ENCODE measurements around the gene DOLPP1. TPM values are rescaled to one million over a fixed set of nuclear protein-coding genes. Genes with fewer than 3 reads are reported as not detected.

The DOLPP1 gene
- total and polyA plus RNA-seq, 2 of the 13 experiments (the other 11 are each of a cell fraction or from before 2014, with no cell fraction given): 21.0 to 34.1 TPM

DNA sequence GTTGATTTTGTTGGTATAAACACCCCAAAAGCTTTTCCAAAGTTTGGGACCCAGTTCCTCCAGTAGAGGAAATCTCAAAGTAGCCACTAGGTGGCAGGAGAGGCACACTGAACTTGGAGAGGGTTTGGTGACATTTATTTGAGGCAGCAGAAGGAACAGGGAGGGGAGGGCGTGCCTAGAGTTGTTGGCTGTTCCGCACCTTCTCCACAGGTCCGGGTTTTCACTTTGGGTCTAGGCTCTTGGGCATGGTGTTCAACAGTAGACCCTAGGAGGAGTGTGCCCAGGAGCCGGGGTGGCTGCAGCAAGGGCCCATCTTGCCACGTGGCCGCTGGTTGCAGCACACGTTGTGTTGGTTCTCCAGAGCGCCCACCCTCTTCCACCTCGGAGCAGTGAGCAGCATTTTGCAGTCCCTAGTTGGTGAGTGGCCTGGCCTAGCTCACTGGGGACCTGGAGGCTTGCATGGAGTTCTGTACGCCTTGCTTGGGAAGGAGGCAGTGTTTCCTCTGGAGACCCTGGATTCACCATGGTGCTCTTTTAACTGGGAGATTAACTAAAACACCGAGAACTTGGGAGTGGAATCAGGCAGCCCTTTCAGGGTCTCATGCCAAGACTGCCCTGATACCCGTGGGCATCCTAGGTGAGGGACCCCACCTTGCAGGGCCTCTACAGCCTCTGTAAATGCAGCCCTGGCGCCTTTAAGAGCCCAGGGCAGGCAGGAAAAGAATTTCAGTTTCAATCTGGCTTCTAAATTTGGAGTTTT, 58.5 kb downstream of the DOLPP1 start (continued):
- TF ChIP-seq, protein P1, sequence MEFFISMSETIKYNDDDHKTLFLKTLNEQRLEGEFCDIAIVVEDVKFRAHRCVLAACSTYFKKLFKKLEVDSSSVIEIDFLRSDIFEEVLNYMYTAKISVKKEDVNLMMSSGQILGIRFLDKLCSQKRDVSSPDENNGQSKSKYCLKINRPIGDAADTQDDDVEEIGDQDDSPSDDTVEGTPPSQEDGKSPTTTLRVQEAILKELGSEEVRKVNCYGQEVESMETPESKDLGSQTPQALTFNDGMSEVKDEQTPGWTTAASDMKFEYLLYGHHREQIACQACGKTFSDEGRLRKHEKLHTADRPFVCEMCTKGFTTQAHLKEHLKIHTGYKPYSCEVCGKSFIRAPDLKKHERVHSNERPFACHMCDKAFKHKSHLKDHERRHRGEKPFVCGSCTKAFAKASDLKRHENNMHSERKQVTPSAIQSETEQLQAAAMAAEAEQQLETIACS (CRISPR knock-in tag; IDR thresholded peaks at IDR 0.05): no peak
- TF ChIP-seq ZFY (CRISPR knock-in tag; IDR thresholded peaks at IDR 0.05): no peak
- TF ChIP-seq ZNF546 (CRISPR knock-in tag; conservative IDR thresholded peaks at IDR 0.05): no peak
- TF ChIP-seq RFXAP (CRISPR knock-in tag; IDR thresholded peaks at IDR 0.05; ENCODE audit: borderline replicate concordance): 0 out of 2 replicates have a peak, but pooled peaks have one; percentile 7
- TF ChIP-seq SAP130 (CRISPR knock-in tag; IDR thresholded peaks at IDR 0.05; ENCODE audit: low read depth): peak; percentile 48; the same call in 1 of the 2 replicates
- TF ChIP-seq, protein P2, sequence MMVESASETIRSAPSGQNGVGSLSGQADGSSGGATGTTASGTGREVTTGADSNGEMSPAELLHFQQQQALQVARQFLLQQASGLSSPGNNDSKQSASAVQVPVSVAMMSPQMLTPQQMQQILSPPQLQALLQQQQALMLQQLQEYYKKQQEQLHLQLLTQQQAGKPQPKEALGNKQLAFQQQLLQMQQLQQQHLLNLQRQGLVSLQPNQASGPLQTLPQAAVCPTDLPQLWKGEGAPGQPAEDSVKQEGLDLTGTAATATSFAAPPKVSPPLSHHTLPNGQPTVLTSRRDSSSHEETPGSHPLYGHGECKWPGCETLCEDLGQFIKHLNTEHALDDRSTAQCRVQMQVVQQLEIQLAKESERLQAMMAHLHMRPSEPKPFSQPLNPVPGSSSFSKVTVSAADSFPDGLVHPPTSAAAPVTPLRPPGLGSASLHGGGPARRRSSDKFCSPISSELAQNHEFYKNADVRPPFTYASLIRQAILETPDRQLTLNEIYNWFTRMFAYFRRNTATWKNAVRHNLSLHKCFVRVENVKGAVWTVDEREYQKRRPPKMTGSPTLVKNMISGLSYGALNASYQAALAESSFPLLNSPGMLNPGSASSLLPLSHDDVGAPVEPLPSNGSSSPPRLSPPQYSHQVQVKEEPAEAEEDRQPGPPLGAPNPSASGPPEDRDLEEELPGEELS (CRISPR knock-in tag; IDR thresholded peaks at IDR 0.05): no peak; the same call in 1 of the 2 replicates
- TF ChIP-seq, protein P3, sequence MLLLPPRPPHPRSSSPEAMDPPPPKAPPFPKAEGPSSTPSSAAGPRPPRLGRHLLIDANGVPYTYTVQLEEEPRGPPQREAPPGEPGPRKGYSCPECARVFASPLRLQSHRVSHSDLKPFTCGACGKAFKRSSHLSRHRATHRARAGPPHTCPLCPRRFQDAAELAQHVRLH (CRISPR knock-in tag; IDR thresholded peaks at IDR 0.05; ENCODE audit: borderline replicate concordance, low read depth): peak; percentile 14; the same call in 1 of the 2 replicates
- no peak for TF ChIP-seq ARNT2 (CRISPR knock-in tag; IDR thresholded peaks at IDR 0.05; ENCODE audit: low read depth)
- TF ChIP-seq, protein P4, sequence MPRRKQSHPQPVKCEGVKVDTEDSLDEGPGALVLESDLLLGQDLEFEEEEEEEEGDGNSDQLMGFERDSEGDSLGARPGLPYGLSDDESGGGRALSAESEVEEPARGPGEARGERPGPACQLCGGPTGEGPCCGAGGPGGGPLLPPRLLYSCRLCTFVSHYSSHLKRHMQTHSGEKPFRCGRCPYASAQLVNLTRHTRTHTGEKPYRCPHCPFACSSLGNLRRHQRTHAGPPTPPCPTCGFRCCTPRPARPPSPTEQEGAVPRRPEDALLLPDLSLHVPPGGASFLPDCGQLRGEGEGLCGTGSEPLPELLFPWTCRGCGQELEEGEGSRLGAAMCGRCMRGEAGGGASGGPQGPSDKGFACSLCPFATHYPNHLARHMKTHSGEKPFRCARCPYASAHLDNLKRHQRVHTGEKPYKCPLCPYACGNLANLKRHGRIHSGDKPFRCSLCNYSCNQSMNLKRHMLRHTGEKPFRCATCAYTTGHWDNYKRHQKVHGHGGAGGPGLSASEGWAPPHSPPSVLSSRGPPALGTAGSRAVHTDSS (CRISPR knock-in tag; conservative IDR thresholded peaks at IDR 0.05): no peak
- no peak; the same call in 1 of the 2 replicates for TF ChIP-seq ZFP90 (CRISPR knock-in tag; IDR thresholded peaks at IDR 0.05; ENCODE audit: borderline replicate concordance)
- no peak for TF ChIP-seq PPARG (CRISPR knock-in tag; conservative IDR thresholded peaks at IDR 0.05)
- 0 out of 2 replicates have a peak, but pooled peaks have one; percentile 42 for TF ChIP-seq ZNF274 (CRISPR knock-in tag; IDR thresholded peaks at IDR 0.05)
- TF ChIP-seq, protein P5, sequence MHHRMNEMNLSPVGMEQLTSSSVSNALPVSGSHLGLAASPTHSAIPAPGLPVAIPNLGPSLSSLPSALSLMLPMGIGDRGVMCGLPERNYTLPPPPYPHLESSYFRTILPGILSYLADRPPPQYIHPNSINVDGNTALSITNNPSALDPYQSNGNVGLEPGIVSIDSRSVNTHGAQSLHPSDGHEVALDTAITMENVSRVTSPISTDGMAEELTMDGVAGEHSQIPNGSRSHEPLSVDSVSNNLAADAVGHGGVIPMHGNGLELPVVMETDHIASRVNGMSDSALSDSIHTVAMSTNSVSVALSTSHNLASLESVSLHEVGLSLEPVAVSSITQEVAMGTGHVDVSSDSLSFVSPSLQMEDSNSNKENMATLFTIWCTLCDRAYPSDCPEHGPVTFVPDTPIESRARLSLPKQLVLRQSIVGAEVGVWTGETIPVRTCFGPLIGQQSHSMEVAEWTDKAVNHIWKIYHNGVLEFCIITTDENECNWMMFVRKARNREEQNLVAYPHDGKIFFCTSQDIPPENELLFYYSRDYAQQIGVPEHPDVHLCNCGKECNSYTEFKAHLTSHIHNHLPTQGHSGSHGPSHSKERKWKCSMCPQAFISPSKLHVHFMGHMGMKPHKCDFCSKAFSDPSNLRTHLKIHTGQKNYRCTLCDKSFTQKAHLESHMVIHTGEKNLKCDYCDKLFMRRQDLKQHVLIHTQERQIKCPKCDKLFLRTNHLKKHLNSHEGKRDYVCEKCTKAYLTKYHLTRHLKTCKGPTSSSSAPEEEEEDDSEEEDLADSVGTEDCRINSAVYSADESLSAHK (CRISPR knock-in tag; IDR thresholded peaks at IDR 0.05; ENCODE audit: borderline replicate concordance): no peak
- no peak for TF ChIP-seq RFX3 (CRISPR knock-in tag; IDR thresholded peaks at IDR 0.05)
- no peak for TF ChIP-seq SMYD3 (CRISPR knock-in tag; IDR thresholded peaks at IDR 0.05)
- TF ChIP-seq HCFC1 (IDR thresholded peaks at IDR 0.05; ENCODE audit: low read depth, low read length): no peak
- TF ChIP-seq, protein P6, sequence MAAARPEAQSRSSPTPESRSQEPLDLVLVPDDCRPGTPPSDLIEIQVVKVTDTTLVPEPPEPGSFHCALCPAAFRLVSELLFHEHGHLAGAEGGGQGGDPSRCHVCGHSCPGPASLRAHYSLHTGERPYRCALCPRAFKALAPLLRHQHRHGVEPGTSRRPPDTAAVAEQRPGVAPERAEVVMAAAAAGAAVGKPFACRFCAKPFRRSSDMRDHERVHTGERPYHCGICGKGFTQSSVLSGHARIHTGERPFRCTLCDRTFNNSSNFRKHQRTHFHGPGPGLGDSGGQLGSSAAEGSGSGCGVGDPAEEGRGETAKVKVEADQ (CRISPR knock-in tag; IDR thresholded peaks at IDR 0.05; ENCODE audit: borderline replicate concordance): no peak
- no peak for TF ChIP-seq ZNF33A (CRISPR knock-in tag; IDR thresholded peaks at IDR 0.05; ENCODE audit: borderline replicate concordance)
- TF ChIP-seq ZNF451 (CRISPR knock-in tag; IDR thresholded peaks at IDR 0.05): no peak
- TF ChIP-seq FOSL1 (CRISPR knock-in tag; IDR thresholded peaks at IDR 0.05; ENCODE audit: borderline replicate concordance): no peak
- peak; percentile 25 for TF ChIP-seq YY1 (IDR thresholded peaks at IDR 0.05; ENCODE audit: insufficient read depth, insufficient replicate concordance, low read depth, low read length)

All from HepG2 (cell line).